Activated CD8-positive, alpha-beta T cell treated with anti-CD3 and anti-CD28 coated beads for 36 hours (primary cell): ENCODE data around the gene PAK6. TPM values are rescaled to one million over a fixed set of nuclear protein-coding genes. Genes with fewer than 3 reads are reported as not detected.

Source experiments
- ATAC-seq: fragments of 200-7000 bp; cut with Tn5 transposase; one replicate; pipeline ENCODE4 v1.10.0; 2021; ENCODE audit warnings: mild to moderate bottlenecking, moderate library complexity
- CTCF ChIA-PET: fragments of 350-600 bp; sonication (Branson Sonifier 250); formaldehyde crosslinking; loops from one replicate; lab custom pipeline; 2021; ENCODE audit warnings: antibody characterized with exemption; lab: Charles Lee
- POLR2A ChIA-PET: fragments of 350-600 bp; sonication (Branson Sonifier 250); formaldehyde crosslinking; loops from one replicate; lab custom pipeline; 2021; ENCODE audit warnings: antibody characterized with exemption; lab: Charles Lee
- DNase-seq: peaks from one replicate; pipeline ENCODE4 v3.0.0-alpha.2; 2020
- H3K27ac Mint-ChIP-seq: one replicate; pipeline ENCODE4 v1.8.0; 2021; ENCODE audit warnings: mild to moderate bottlenecking, mixed read lengths
- H3K27me3 Mint-ChIP-seq: one replicate; pipeline ENCODE4 v1.8.0; 2021; ENCODE audit warnings: mixed read lengths
- H3K36me3 Mint-ChIP-seq: one replicate; pipeline ENCODE4 v1.8.0; 2021; ENCODE audit warnings: low read depth, mixed read lengths
- H3K4me1 Mint-ChIP-seq: one replicate; pipeline ENCODE4 v1.8.0; 2021; ENCODE audit warnings: low read depth, mixed read lengths
- H3K4me3 Mint-ChIP-seq: one replicate; pipeline ENCODE4 v1.8.0; 2021; ENCODE audit warnings: mild to moderate bottlenecking, moderate library complexity, mixed read lengths
- H3K9me3 Mint-ChIP-seq: one replicate; pipeline ENCODE4 v1.8.0; 2021; ENCODE audit warnings: mixed read lengths
- CTCF ChIP-seq: fragments of 200-600 bp; IDR thresholded peaks from one replicate; pipeline ENCODE4 v1.8.0; 2022; ENCODE audit warnings: antibody characterized with exemption, mild to moderate bottlenecking
- intact Hi-C: fragments of 100-400 bp; cut with micrococcal nuclease; formaldehyde crosslinking; loops from one replicate; pipeline ENCODE4 v1.10.0; 2022
- total RNA-seq, 2 experiments: library from RNA; stranded (reverse); gene quantifications; one replicate each; pipeline ENCODE4 v1.2.3, GENCODE V29; 2021

The PAK6 gene
- total RNA-seq, 2 experiments from 2014 or later, result 0.67 to 0.83 TPM

- TF ChIP-seq CTCF, result peak; percentile 98
- ATAC-seq (peak; percentile 58), DNase-seq (peak; percentile 71)
- H3K27me3 Mint-ChIP-seq, result peaks cover 26% of the 10 kb centered on the region
- H3K4me1 Mint-ChIP-seq, result no peaks in the 10 kb centered on the region
- intact Hi-C loops, result loop anchor here (1.0 kb wide), 1 partner anchor 31 kb away; no protein-coding TSS in a partner anchor
- H3K27ac Mint-ChIP-seq, result no peak overlapping the region
- no peaks in the 10 kb centered on the region for H3K9me3 Mint-ChIP-seq
- no peaks in the 10 kb centered on the region for H3K36me3 Mint-ChIP-seq
- ChIA-PET CTCF (interaction anchor here (0.6 to 14.6 kb wide), 53 partner anchors 9 to 491 kb away, joined by 3 to 595 read pairs (median 5); partner anchors contain the start of genes CCDC9B, INAFM2, KNSTRN and PAK6), POLR2A (interaction anchor here (1.0 to 5.1 kb wide), 3 partner anchors 9 to 55 kb away, joined by 3 to 22 read pairs (median 4); partner anchors contain the start of gene PLCB2)
- no peak overlapping the region for H3K4me3 Mint-ChIP-seq
Measured at GRCh38 chr15:40279437-40280141, 40.7 kb downstream of the PAK6 start.

- ChIA-PET POLR2A (interaction anchor here (5.1 kb wide), 1 partner anchor 29 kb away, joined by 22 read pairs; the partner anchor contains the start of gene PLCB2), CTCF (interaction anchor here (0.7 to 14.6 kb wide), 11 partner anchors 9 to 63 kb away, joined by 3 to 595 read pairs (median 8); partner anchors contain the start of genes CCDC9B, INAFM2, PAK6 and PLCB2)
- TF ChIP-seq CTCF, result no peak
- Mint-ChIP-seq H3K27ac (no peak overlapping the region), H3K9me3 (no peaks in the 10 kb centered on the region), H3K4me1 (no peaks in the 10 kb centered on the region), H3K27me3 (peaks cover 26% of the 10 kb centered on the region), H3K4me3 (no peak overlapping the region), H3K36me3 (no peaks in the 10 kb centered on the region)
- intact Hi-C loops, result no loop called here
- no peak for ATAC-seq
- DNase-seq, result no peak
Measured at GRCh38 chr15:40280260-40281056, 41.6 kb downstream of the PAK6 start.

GRCh38 chr15:40281057-40281800, 42.4 kb downstream of the PAK6 start:
- no peak overlapping the region for H3K27ac Mint-ChIP-seq
- ChIA-PET POLR2A (no interaction called here), CTCF (interaction anchor here (0.7 to 14.6 kb wide), 10 partner anchors 11 to 64 kb away, joined by 3 to 595 read pairs (median 12); partner anchors contain the start of genes CCDC9B, INAFM2, PAK6 and PLCB2)
- no peak for DNase-seq
- no peaks in the 10 kb centered on the region for H3K4me1 Mint-ChIP-seq
- intact Hi-C loops, result no loop called here
- no peaks in the 10 kb centered on the region for H3K36me3 Mint-ChIP-seq
- peak overlapping the region; percentile 9 for H3K4me3 Mint-ChIP-seq
- peaks cover 26% of the 10 kb centered on the region for H3K27me3 Mint-ChIP-seq
- H3K9me3 Mint-ChIP-seq, result no peaks in the 10 kb centered on the region
- ATAC-seq, result no peak
- no peak for TF ChIP-seq CTCF

DNA sequence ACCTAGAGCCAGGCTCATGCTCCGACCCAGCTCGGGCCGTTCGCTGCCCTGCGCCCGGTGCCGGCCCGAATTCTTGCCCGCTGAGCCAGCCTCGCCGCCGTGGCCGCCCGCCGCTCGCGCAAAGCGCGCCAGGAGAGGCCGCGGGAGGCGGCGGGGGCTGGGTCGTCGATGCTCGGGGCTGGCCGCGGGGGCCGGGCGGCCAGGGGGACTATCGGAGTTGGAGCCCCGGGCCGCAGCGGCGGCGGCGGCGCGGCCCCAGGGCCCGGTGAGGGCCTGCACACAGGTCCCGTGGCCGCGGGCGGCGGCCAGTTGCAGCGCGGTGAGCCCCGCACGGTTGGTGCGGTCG, 42.9 kb downstream of the PAK6 start:
- no peak overlapping the region for H3K4me3 Mint-ChIP-seq
- intact Hi-C loops, result no loop called here
- DNase-seq, result no peak
- ChIA-PET CTCF (interaction anchor here (0.7 to 3.4 kb wide), 5 partner anchors 12 to 56 kb away, joined by 3 to 40 read pairs (median 5); partner anchors contain the start of gene PLCB2), POLR2A (no interaction called here)
- H3K27ac Mint-ChIP-seq, result no peak overlapping the region
- H3K4me1 Mint-ChIP-seq, result no peaks in the 10 kb centered on the region
- no peaks in the 10 kb centered on the region for H3K36me3 Mint-ChIP-seq
- no peak for ATAC-seq
- peaks cover 26% of the 10 kb centered on the region for H3K27me3 Mint-ChIP-seq
- no peaks in the 10 kb centered on the region for H3K9me3 Mint-ChIP-seq
- no peak for TF ChIP-seq CTCF
